Liver (tissue), 9 donors: ENCODE results near the gene CRB2. TPM values are rescaled to one million over a fixed set of nuclear protein-coding genes. Genes with fewer than 3 reads are reported as not detected.

Experiments
- DNase-seq: peaks from one replicate; pipeline ENCODE4 v3.0.0-alpha.2; 2017; ENCODE audit warnings: low spot score
- H3K27ac ChIP-seq, 2 donors: one replicate each; pipeline ENCODE4 v1.7.0; 2013; ENCODE audit warnings: inconsistent platforms in 2 of 2, low read length in 2 of 2, control low read depth in 1 of 2, low read depth in 1 of 2, mild to moderate bottlenecking in 1 of 2
- H3K27me3 ChIP-seq, 4 donors: one replicate each; pipeline versions ENCODE4 v1.6.1 to v1.7.0; 2013; ENCODE audit warnings: low read length in 3 of 4, inconsistent platforms in 1 of 4, mild to moderate bottlenecking in 1 of 4, moderate library complexity in 1 of 4; ENCODE audit not compliant: control insufficient read depth in 4 of 4, insufficient read depth in 4 of 4
- H3K36me3 ChIP-seq, 4 donors: one replicate each; pipeline versions ENCODE4 v1.6.1 to v1.7.0; 2013; ENCODE audit warnings: low read length in 3 of 4, mild to moderate bottlenecking in 3 of 4, low read depth in 1 of 4, moderate library complexity in 1 of 4; ENCODE audit not compliant: control insufficient read depth in 4 of 4, insufficient read depth in 3 of 4
- H3K4me1 ChIP-seq, 4 donors: one replicate each; pipeline versions ENCODE4 v1.6.1 to v1.7.0; 2013; ENCODE audit warnings: low read length in 3 of 4, mild to moderate bottlenecking in 3 of 4, moderate library complexity in 1 of 4; ENCODE audit not compliant: control insufficient read depth in 4 of 4, insufficient read depth in 4 of 4
- H3K4me3 ChIP-seq, 3 donors: one replicate each; pipeline versions ENCODE4 v1.6.1 to v1.7.0; 2013; ENCODE audit warnings: low read length in 3 of 3, control low read depth in 1 of 3, low read depth in 1 of 3, mild to moderate bottlenecking in 1 of 3
- H3K9ac ChIP-seq, 2 donors: one replicate each; pipeline ENCODE4 v1.7.0; 2013; ENCODE audit warnings: low read length in 2 of 2, mild to moderate bottlenecking in 2 of 2, moderate library complexity in 2 of 2, control low read depth in 1 of 2, low read depth in 1 of 2
- H3K9me3 ChIP-seq, 4 donors: one replicate each; pipeline versions ENCODE4 v1.6.1 to v1.7.0; 2013; ENCODE audit warnings: low read length in 3 of 4; ENCODE audit not compliant: control insufficient read depth in 4 of 4
- ATF3 ChIP-seq: IDR thresholded peaks from 2 replicates; pipeline ENCODE4 v1.6.1; 2016; ENCODE audit warnings: antibody characterized with exemption
- CTCF ChIP-seq: fragments of 150-350 bp; IDR thresholded peaks from 2 replicates; pipeline ENCODE4 v1.5.1; 2017; ENCODE audit warnings: improper control_type of control experiment, low read depth, low read length; ENCODE audit not compliant: missing input control
- EGR1 ChIP-seq, 2 donors: IDR thresholded peaks; 2 replicates each; pipeline ENCODE4 v1.6.1; 2016 to 2018; ENCODE audit warnings: antibody characterized with exemption in 2 of 2, low read depth in 2 of 2
- FOXA1 ChIP-seq: IDR thresholded peaks from 2 replicates; pipeline ENCODE4 v1.6.1; 2016; ENCODE audit warnings: antibody characterized with exemption
- FOXA2 ChIP-seq: IDR thresholded peaks from 2 replicates; pipeline ENCODE4 v1.6.1; 2016; ENCODE audit warnings: antibody characterized with exemption
- GABPA ChIP-seq, 2 donors: IDR thresholded peaks in 1 of 2; conservative IDR thresholded peaks in 1 of 2; 2 replicates each; pipeline ENCODE4 v1.6.1; 2016; ENCODE audit warnings: antibody characterized with exemption in 2 of 2, mild to moderate bottlenecking in 1 of 2, moderate library complexity in 1 of 2
- HNF4A ChIP-seq, 2 donors: conservative IDR thresholded peaks; 2 replicates each; pipeline ENCODE4 v1.6.1; 2016; ENCODE audit warnings: antibody characterized with exemption in 2 of 2, mild to moderate bottlenecking in 2 of 2
- HNF4G ChIP-seq: IDR thresholded peaks from 2 replicates; pipeline ENCODE4 v1.6.1; 2016; ENCODE audit warnings: antibody characterized with exemption
- JUND ChIP-seq, 2 donors: IDR thresholded peaks; 2 replicates each; pipeline ENCODE4 v1.6.1; 2016; ENCODE audit warnings: antibody characterized with exemption in 2 of 2
- MAX ChIP-seq: IDR thresholded peaks from 2 replicates; pipeline ENCODE4 v1.6.1; 2016; ENCODE audit warnings: antibody characterized with exemption
- NR2F2 ChIP-seq: IDR thresholded peaks from 2 replicates; pipeline ENCODE4 v1.6.1; 2016; ENCODE audit warnings: antibody characterized with exemption
- RAD21 ChIP-seq, 2 donors: IDR thresholded peaks; 2 replicates each; pipeline ENCODE4 v1.6.1; 2016; ENCODE audit warnings: antibody characterized with exemption in 2 of 2, mild to moderate bottlenecking in 2 of 2
- REST ChIP-seq: IDR thresholded peaks from 2 replicates; pipeline ENCODE4 v1.6.1; 2016; ENCODE audit warnings: antibody characterized with exemption, mild to moderate bottlenecking
- RXRA ChIP-seq, 2 donors: IDR thresholded peaks; 2 replicates each; pipeline ENCODE4 v1.6.1; 2017 to 2018; ENCODE audit warnings: antibody characterized with exemption in 2 of 2, mild to moderate bottlenecking in 1 of 2
- SP1 ChIP-seq: IDR thresholded peaks from 2 replicates; pipeline ENCODE4 v1.6.1; 2018; ENCODE audit warnings: antibody characterized with exemption, mild to moderate bottlenecking
- TAF1 ChIP-seq: conservative IDR thresholded peaks from 2 replicates; pipeline ENCODE4 v1.6.1; 2016; ENCODE audit warnings: antibody characterized with exemption, mild to moderate bottlenecking
- YY1 ChIP-seq: IDR thresholded peaks from 2 replicates; pipeline ENCODE4 v1.6.1; 2016; ENCODE audit warnings: antibody characterized with exemption, mild to moderate bottlenecking
- ZBTB33 ChIP-seq: IDR thresholded peaks from 2 replicates; pipeline ENCODE4 v1.6.1; 2016; ENCODE audit warnings: antibody characterized with exemption
- WGBS: extraction: QIAGEN DNeasy Blood & Tissue Kit; methylation state at CpG from one replicate; pipeline ENCODE4 v1.1.7; 2013; 5-methylcytosine and 5-hydroxymethylcytosine counted together
- polyA plus RNA-seq, 2 donors: library from polyadenylated mRNA; stranded (reverse) in 1 of 2; unstranded in 1 of 2; fragments of 200-250 nt in 1 of 2; fragments of >200 nt in 1 of 2; fragmentation: Nextera tagmentation in 1 of 2; extraction: Ambion mirVana in 1 of 2; gene quantifications; one replicate each; pipeline versions ENCODE4 v1.2.1 to v1.2.3, GENCODE V29; 2013 to 2015
- total RNA-seq, 2 donors: library from RNA; depleted of rRNA; stranded (reverse); fragments of >200 nt; gene quantifications; one replicate each; pipeline ENCODE4 v1.2.3, GENCODE V29; 2014
- donor health status: healthy.
- donor health status: healthy.
- donor health status: healthy.
- donor health status: healthy.
- donor health status: healthy.

Gene CRB2
- total and polyA plus RNA-seq, 4 donors, result 1.7 TPM; not detected in 3

GRCh38 chr9:123349033-123349432 lies 7.0 kb upstream of the CRB2 start:
- WGBS, result 57% methylated on average over 3 of the region's 3 CpGs
- Histone ChIP-seq H3K9me3 (no peaks in the 10 kb centered on the region), H3K27ac (no peak overlapping the region), H3K9ac (no peak overlapping the region), H3K27me3 (no peaks in the 10 kb centered on the region), H3K4me1 (peaks cover 0 to 12% (median 8%) of the 10 kb centered on the region in 4 donors), H3K4me3 (no peak overlapping the region), H3K36me3 (no peaks in the 10 kb centered on the region)
- DNase-seq, result no peak
- no peak for TF ChIP-seq YY1
- no peak for TF ChIP-seq FOXA2
- TF ChIP-seq TAF1, result no peak
- TF ChIP-seq REST, result no peak
- TF ChIP-seq EGR1 (IDR thresholded peaks at IDR 0.05; ENCODE audit: low read depth in 2 of 2), result no peak
- TF ChIP-seq MAX, result no peak
- TF ChIP-seq JUND (IDR thresholded peaks at IDR 0.05), result no peak
- no peak for TF ChIP-seq RXRA (IDR thresholded peaks at IDR 0.05)
- TF ChIP-seq SP1, result no peak
- no peak for TF ChIP-seq HNF4A (conservative IDR thresholded peaks at IDR 0.05)
- no peak for TF ChIP-seq RAD21 (IDR thresholded peaks at IDR 0.05)
- TF ChIP-seq FOXA1, result no peak
- no peak for TF ChIP-seq CTCF
- no peak for TF ChIP-seq HNF4G
- TF ChIP-seq ZBTB33, result no peak
- TF ChIP-seq ATF3, result no peak
- TF ChIP-seq NR2F2, result no peak
- no peak for TF ChIP-seq GABPA (IDR thresholded peaks at IDR 0.05 in 1 of 2, conservative IDR thresholded peaks at IDR 0.05 in 1 of 2)
